T-helper 22 cell (primary cell): ENCODE data around the gene FLOT2.
"Not testable (repeated sequence)": the region's sequence is repeated elsewhere in the genome, so short reads cannot be mapped to it uniquely, and the experiment has no call there.

Experiments
- DNase-seq: peaks from one replicate; pipeline ENCODE4 v3.0.0-alpha.2; 2020; ENCODE audit warnings: low read depth

The FLOT2 gene

DNA sequence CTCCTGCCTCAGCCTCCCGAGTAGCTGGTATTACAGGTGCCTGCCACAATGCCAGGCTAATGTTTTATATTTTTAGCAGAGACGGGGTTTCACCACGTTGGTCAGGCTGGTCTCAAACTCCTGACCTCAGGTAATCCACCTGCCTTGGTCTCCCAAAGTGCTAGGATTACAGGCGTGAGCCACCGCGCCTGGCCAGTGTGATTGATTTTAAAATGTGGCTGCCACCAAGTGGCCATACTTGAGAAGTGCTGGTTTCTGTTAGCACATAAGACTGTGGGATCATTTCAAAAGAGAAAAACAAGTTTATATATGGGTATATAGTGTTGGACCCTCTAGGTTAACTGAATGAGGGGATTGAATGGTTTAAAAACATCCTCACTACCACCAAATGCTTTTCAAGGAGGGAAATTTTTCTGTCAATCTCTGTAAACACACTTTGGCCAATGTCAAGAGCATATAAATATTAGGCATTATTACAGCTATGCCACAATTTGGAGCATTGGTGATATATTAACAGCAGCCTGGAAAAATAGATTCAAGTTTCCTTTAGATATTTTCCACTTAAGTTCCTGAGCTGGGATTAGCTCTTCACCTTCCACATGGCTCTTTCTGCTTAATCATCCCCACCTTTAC lies 18.9 kb upstream of the FLOT2 start:
- DNase-seq: no peak

GRCh38 chr17:28912938-28913333 lies 15.4 kb upstream of the FLOT2 start:
- DNase-seq: no peak

GRCh38 chr17:28912281-28912937 lies 14.9 kb upstream of the FLOT2 start:
- no peak for DNase-seq

GRCh38 chr17:28911411-28912045 lies 14.0 kb upstream of the FLOT2 start:
- no peak for DNase-seq

GRCh38 chr17:28910534-28910933 lies 13.0 kb upstream of the FLOT2 start:
- DNase-seq: no peak

DNA sequence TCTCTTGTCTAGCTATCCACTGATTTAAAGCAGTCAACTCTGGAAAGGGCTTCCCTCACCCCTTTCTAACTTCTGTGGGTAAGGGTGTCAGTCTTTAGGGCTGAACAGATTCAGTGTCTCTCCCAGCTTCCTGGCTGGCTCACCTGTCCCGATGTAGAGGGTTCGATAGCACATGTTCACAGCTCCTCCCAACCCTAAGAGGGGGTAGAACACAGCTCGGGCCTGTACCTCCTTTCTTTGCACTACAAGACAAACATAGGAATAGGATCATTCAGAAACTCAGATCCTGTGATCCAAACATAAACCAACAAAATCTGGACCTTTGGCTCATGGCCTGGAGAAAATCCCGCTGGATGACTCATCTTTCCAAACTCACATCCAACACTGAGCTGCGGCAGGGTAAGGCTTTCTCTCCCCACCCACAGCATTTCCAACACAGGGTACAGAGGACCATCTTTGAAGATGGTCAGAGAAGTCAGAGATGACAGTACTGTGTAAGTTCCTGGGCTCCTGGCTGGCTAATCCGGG lies 11.2 kb upstream of the FLOT2 start:
- no peak for DNase-seq

- DNase-seq: no peak
These were observed 10.4 kb upstream of the FLOT2 start for GRCh38 chr17:28907709-28908475.

- DNase-seq: no peak
These were observed 9.3 kb upstream of the FLOT2 start for GRCh38 chr17:28906706-28907438.

DNA sequence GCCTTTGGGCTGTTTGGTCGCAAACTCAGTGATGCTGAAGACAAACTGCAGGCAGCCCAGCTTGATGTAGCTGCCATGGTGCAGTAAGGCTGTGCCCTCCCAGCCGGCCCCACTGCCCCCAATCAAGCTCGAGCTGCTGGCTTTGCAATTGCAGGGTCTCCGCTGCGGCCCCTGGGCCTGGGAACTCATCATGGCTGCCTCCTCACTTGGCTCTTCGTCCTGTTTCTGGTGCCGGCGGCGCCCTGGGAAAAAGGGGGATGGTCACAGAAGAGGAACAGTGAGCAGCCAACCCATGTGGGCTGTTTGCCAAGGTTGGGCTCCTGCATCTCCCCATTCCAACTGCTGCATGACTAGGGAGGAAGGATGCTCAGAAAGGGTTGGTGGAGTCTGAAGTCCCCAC lies 8.7 kb upstream of the FLOT2 start:
- no peak for DNase-seq

GRCh38 chr17:28904800-28905199 lies 7.3 kb upstream of the FLOT2 start:
- no peak for DNase-seq

DNA sequence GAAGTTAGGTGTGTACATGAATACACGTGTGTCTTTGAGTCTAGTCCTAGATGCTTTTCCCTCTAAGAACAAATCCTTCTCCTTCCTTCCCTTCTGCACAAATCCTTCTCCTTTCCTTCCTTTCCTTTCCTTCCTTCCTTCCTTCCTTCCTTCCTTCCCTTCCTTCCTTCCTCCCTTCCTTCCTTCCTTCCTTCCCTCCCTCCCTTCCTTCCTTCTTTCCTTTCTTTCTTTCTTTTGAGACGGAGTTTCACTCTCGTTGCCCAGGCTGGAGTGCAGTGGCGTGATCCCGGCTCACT lies 6.0 kb upstream of the FLOT2 start:
- DNase-seq: not testable (repeated sequence)

GRCh38 chr17:28902819-28903545 lies 5.4 kb upstream of the FLOT2 start, which contains the start of gene DHRS13:
DHRS13 (minus strand) TSS chr17:28903079; CDS start chr17:28902944, 135 bp downstream.
- peak; percentile 88 for DNase-seq

GRCh38 chr17:28901866-28902818 lies 4.6 kb upstream of the FLOT2 start:
- DNase-seq: no peak

DNA sequence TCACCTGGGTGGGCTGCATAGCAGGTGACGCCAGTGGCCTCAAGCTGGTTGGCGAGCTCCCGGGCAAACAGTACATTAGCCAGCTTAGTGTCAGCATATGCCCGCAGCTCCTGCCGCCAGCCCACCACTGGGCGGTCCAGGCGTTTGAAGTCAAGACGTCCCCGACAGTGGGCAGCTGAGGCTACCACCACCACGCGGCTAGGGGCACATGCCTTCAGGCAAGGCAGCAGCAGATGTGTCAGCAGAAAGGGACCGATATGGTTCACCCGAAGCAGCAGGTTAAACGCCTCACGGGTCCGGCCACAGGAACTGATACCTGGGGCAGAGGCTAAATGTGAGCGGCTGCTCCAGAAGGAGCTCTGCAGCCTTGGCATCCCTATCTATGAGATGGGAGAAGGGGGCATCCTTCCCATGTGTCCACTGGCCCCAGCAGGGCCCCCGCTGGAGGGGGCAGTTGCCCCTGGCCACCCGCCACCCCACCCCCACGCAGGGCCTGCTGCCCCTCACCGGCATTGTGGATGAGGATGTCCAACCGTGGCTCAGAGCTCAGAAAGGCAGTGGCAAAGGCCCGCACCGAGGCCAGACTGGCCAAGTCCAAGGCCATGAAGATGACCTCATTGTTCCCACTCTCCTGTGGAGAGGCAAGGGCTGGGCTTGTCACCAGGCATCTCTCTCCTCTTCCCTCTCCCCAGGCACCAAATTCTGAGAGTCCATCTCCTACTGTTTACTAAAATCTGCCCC lies 3.6 kb upstream of the FLOT2 start:
- no peak for DNase-seq

GRCh38 chr17:28899212-28899815 lies 1.8 kb upstream of the FLOT2 start:
- no peak for DNase-seq

DNA sequence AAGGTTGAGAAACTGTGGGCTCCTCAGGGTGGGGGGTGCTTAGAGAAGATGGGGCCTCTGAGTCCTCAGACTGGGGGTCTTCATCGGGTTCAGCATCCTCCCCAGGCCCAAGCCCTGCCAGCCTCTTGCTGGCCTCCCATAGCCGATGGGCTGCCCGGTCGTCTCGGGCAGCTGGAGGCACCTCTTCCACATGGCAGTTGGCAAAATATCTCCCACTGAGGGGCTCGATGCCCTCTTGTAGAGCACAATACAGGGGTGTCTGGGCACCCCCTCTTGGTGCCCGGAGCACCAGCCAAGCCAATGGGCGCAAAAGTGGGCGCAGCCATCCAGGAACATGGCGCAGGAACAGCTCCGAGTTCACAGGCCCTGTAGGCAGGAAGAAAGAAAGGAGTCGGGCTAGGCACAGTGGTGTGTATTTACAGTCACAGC lies 1.0 kb upstream of the FLOT2 start:
- DNase-seq: no peak

DNA sequence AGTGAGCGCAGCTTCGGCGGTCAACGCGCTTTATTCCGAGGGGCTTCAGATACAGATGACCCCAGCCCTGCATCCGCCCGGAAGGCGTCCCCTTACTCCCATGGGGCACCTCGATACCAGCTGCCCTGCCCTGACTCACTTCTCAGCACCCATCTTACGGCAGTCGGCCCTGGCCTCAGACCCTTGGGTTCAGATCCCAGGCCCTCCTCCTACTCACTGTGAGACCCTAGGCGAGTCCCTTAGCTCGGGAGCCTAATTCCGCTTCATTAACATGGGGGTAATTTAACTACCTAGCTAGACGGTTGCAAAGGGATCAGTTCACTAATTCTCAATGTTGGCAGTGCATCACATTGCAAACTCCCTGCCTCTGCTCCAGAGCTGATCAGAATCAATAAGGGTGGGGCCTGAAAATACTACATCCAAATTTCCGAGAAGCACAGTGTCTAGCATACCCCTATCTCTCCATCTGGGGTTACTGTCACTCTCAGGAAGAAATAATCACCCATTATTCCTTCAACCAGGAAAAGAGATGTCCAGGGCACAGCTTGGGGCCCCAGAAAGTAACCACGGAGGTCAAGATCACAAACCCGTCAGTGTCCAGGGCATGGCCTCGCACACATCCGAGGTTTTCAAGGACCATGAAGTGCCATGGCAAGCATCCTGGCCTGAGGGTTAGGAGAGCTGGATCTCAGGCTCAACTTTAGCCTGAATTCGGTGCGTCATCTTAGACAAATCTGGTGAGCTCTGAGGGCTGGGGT lies 415 bp upstream of the FLOT2 start:
- DNase-seq: peak; percentile 17

- DNase-seq: no peak
These were observed 1.0 kb downstream of the FLOT2 start for GRCh38 chr17:28896491-28896883.
